SK-N-SH (cell line): ENCODE measurements around the gene CMTM1.

Source experiments
- CHD2 ChIP-seq: fragments of 150-350 bp; IDR thresholded peaks from 2 replicates; pipeline ENCODE4 v1.6.1; 2018; ENCODE audit warnings: low read length; ENCODE audit not compliant: partially characterized antibody
- CTCF ChIP-seq: fragments of 200-600 bp; sonication (generic); IDR thresholded peaks from 2 replicates; pipeline ENCODE4 v1.6.1; 2017; ENCODE audit warnings: antibody characterized with exemption, mild to moderate bottlenecking, moderate library complexity
- EP300 ChIP-seq, 2 experiments: IDR thresholded peaks; 2 replicates each; pipeline versions ENCODE4 v1.4.0 to v1.6.1; 2012; ENCODE audit warnings: borderline replicate concordance in 1 of 2, low read depth in 1 of 2, low read length in 1 of 2
- FOXM1 ChIP-seq: IDR thresholded peaks from 2 replicates; pipeline ENCODE4 v1.4.0; 2012; ENCODE audit warnings: low read depth, mild to moderate bottlenecking
- JUND ChIP-seq: IDR thresholded peaks from 2 replicates; pipeline ENCODE4 v1.4.0; 2012
- MAX ChIP-seq: IDR thresholded peaks from 2 replicates; pipeline ENCODE4 v1.4.0; 2012; ENCODE audit warnings: low read depth
- MXI1 ChIP-seq: IDR thresholded peaks from 2 replicates; pipeline ENCODE4 v1.6.1; 2012; ENCODE audit warnings: mild to moderate bottlenecking, low read depth, low read length, improper control_type of control experiment
- POLR2AphosphoS5 ChIP-seq: IDR thresholded peaks from 2 replicates; pipeline ENCODE4 v1.6.1; 2012; ENCODE audit warnings: low read depth, low read length
- REST ChIP-seq: IDR thresholded peaks from 2 replicates; pipeline ENCODE4 v1.6.1; 2012; ENCODE audit warnings: mild to moderate bottlenecking, low read depth, low read length, moderate library complexity
- SIN3A ChIP-seq: IDR thresholded peaks from 2 replicates; pipeline ENCODE4 v1.6.1; 2012; ENCODE audit warnings: low read depth, mild to moderate bottlenecking, low read length, moderate library complexity, borderline replicate concordance
- TCF12 ChIP-seq: IDR thresholded peaks from 2 replicates; pipeline ENCODE4 v1.4.0; 2012
- USF2 ChIP-seq: fragments of 150-350 bp; IDR thresholded peaks from 2 replicates; pipeline ENCODE4 v1.6.1; 2017; ENCODE audit warnings: antibody characterized with exemption, low read length, low read depth, borderline replicate concordance
- YY1 ChIP-seq: IDR thresholded peaks from 2 replicates; pipeline ENCODE4 v1.4.0; 2012; ENCODE audit warnings: low read depth, mild to moderate bottlenecking

GRCh38 chr16:66520406-66521170 is 45.7 kb upstream of the CMTM1 start:
- no peak for TF ChIP-seq REST
- no peak for TF ChIP-seq CHD2
- no peak for TF ChIP-seq CTCF
- no peak for TF ChIP-seq EP300 (IDR thresholded peaks at IDR 0.05; ENCODE audit: borderline replicate concordance in 1 of 2, low read depth in 1 of 2, low read length in 1 of 2)
- no peak for TF ChIP-seq USF2
- no peak for TF ChIP-seq TCF12
- no peak for TF ChIP-seq JUND
- TF ChIP-seq SIN3A: no peak
- no peak for TF ChIP-seq MAX
- no peak for TF ChIP-seq YY1
- no peak for TF ChIP-seq POLR2AphosphoS5
- TF ChIP-seq FOXM1: no peak
- no peak for TF ChIP-seq MXI1
